M059J (cell line): ENCODE measurements around the gene ABO. TPM values are rescaled to one million over a fixed set of nuclear protein-coding genes. Genes with fewer than 3 reads are reported as not detected.
"Not testable (repeated sequence)": the region's sequence is repeated elsewhere in the genome, so short reads cannot be mapped to it uniquely, and the experiment has no call there.

Source experiments
- DNase-seq: peaks from one replicate; pipeline ENCODE4 v3.0.0-alpha.2; 2012; ENCODE audit warnings: low read depth
- total RNA-seq: library from RNA; depleted of rRNA; stranded (reverse); fragments of >200 nt; shearing (Covaris generic); gene quantifications from 2 replicates; pipeline ENCODE4 v1.2.3, GENCODE V29; 2014

ABO gene
- total RNA-seq, 1 experiment from 2014 or later, result not detected

GRCh38 chr9:133290751-133291302 lies 15.8 kb upstream of the ABO start:
- DNase-seq, result no peak

GRCh38 chr9:133286523-133286922 lies 11.5 kb upstream of the ABO start:
- no peak for DNase-seq

- DNase-seq, result no peak
Measured at GRCh38 chr9:133285252-133285775, 10.3 kb upstream of the ABO start.

- DNase-seq, result no peak
Measured at GRCh38 chr9:133284362-133284761, 9.4 kb upstream of the ABO start.

GRCh38 chr9:133283255-133284032 lies 8.4 kb upstream of the ABO start:
- DNase-seq, result not testable (repeated sequence)

- no peak for DNase-seq
Measured at GRCh38 chr9:133282464-133283238, 7.7 kb upstream of the ABO start.

- DNase-seq, result no peak
Measured at GRCh38 chr9:133280392-133280791, 5.4 kb upstream of the ABO start.

GRCh38 chr9:133278161-133279114 lies 3.4 kb upstream of the ABO start:
- no peak for DNase-seq

GRCh38 chr9:133277467-133277866 lies 2.5 kb upstream of the ABO start:
- DNase-seq, result no peak

- no peak for DNase-seq
Measured at GRCh38 chr9:133276923-133277322, 1.9 kb upstream of the ABO start.

GRCh38 chr9:133276001-133276884 lies 1.2 kb upstream of the ABO start:
- DNase-seq, result no peak

- DNase-seq, result no peak
Measured at GRCh38 chr9:133274236-133275104, 531 bp downstream of the ABO start.

- DNase-seq, result no peak
Measured at GRCh38 chr9:133273819-133274218, 1.2 kb downstream of the ABO start.

- DNase-seq, result no peak
Measured at GRCh38 chr9:133273098-133273497, 1.9 kb downstream of the ABO start.

GRCh38 chr9:133269537-133270362 lies 5.3 kb downstream of the ABO start:
- no peak for DNase-seq

- not testable (repeated sequence) for DNase-seq
Measured at GRCh38 chr9:133269136-133269535, 5.9 kb downstream of the ABO start.

GRCh38 chr9:133268335-133269056 lies 6.5 kb downstream of the ABO start:
- no peak for DNase-seq
